ENCODE data around the gene LTB.
A peak's percentile ranks its signal among the peaks of the same experiment; 100 is the strongest.

LTB gene, protein sequence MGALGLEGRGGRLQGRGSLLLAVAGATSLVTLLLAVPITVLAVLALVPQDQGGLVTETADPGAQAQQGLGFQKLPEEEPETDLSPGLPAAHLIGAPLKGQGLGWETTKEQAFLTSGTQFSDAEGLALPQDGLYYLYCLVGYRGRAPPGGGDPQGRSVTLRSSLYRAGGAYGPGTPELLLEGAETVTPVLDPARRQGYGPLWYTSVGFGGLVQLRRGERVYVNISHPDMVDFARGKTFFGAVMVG

GRCh38 chr6:31582230-31582643 is at the start of gene LTB:
Gene LTB (minus strand): TSS chr6:31582424. CDS start chr6:31582417, 7 bp downstream.
- peak; percentile 30 for DNase-seq

DNA sequence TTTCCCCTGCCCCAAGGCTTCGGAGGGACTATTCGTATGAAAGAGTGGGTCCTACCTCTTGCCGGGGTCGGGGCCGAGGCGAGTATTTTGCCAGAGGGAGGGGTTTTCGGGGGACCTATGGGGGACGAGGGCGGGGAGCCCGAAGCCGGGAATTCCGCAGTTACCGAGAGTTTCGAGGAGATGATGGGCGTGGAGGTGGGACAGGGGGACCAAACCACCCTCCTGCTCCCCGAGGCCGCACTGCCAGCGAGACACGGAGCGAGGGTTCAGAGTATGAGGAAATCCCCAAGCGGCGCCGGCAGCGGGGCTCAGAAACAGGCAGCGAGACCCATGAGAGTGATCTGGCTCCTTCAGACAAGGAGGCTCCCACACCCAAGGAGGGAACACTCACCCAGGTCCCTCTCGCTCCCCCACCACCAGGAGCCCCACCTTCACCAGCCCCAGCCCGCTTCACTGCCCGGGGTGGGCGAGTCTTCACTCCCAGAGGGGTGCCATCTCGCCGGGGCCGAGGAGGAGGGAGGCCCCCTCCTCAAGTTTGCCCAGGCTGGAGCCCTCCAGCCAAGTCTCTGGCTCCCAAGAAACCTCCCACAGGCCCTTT is 49.6 kb upstream of the LTB start:
- DNase-seq = no peak

GRCh38 chr6:31631209-31631608 is 49.0 kb upstream of the LTB start:
- DNase-seq = no peak

GRCh38 chr6:31630177-31630934 is 48.1 kb upstream of the LTB start:
- DNase-seq = no peak

DNA sequence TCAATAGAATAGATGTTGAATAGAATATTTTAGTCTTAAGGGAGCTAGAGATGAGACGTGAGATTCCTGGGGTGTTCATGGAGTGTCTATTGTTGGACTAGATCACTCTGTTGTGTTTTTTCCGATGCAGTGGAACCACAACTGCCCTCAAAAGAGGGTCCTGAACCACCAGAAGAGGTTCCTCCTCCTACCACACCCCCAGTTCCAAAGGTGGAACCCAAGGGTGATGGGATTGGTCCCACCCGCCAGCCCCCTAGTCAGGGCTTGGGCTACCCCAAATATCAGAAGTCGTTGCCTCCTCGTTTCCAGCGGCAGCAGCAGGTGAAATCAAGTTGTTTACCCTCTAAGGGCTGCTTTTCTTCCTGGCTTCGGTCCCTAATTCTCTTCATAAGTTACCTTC is 46.8 kb upstream of the LTB start:
- DNase-seq = no peak

GRCh38 chr6:31627690-31628287 is 45.6 kb upstream of the LTB start:
- DNase-seq = no peak

- DNase-seq = no peak
These were observed 44.7 kb upstream of the LTB start for GRCh38 chr6:31626952-31627351.

DNA sequence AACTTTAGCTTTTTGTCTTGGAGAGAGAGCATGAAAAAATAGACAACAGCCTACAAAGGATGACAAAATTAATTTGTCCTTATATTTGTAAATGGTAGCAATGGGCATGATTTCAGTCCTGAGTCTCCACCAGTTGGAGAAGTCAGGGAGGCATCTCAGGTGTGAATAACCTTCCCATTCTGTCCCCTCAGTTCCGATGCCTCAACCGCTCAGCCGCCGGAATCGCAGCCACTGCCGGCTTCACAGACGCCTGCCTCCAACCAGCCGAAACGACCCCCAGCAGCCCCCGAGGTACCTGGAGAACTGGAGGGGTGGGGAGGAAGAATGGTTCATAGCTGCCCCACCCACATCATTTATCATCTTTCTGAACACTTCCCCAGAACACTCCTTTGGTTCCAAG is 41.8 kb upstream of the LTB start:
- no peak for DNase-seq

DNA sequence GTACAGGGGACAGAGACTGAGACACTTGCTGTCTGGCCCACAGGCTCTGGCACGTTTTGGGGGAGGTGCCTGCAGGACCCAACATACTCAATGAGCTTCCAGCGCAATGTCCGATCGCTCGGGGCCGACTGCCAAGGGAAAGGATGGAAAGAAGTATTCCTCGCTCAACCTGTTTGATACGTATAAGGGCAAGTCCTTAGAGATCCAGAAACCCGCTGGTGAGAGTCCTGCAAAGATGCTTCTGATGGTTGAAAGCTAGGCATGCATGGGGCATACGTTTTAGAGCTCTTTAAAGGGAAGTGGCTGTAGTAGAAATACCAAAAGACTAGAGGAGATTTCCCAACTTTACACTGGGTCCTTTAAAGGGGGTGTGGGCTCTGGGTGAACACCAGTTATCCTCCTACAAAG is 40.5 kb upstream of the LTB start:
- no peak for DNase-seq

GRCh38 chr6:31621991-31622390 is 39.8 kb upstream of the LTB start:
- DNase-seq = no peak

DNA sequence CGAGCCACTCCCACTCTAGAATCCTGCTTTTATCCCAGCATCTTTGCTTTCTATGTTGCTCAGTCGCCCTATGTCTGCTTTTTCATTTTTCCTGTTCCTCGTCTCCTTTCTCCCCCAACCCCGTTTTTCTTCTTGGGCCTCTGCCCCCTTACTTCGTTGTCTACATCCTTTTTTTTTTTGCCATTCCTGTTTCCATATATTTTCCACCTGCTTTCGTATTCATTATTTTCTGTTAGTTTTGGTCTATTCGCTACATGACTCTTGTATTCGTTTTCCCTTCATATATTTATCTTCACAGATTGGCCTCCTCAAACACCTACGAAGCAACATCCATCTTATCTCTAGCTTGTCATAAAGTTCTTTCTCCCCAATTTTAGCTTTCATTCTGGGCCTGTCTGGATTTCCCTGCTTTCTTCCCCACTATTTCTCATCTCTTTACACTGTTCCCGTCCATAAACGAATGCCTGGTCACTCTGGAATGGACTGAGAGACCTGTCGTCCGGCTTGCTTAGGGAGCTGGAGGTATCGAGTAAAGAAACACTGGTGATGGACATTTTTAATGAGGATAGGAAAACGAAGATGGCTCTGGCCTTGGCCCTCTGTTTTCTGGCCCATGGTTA is 39.2 kb upstream of the LTB start:
- DNase-seq = no peak

- peak; percentile 97 for DNase-seq
These were observed 38.5 kb upstream of the LTB start, which contains the start of gene PRRC2A for GRCh38 chr6:31620586-31621319. Gene PRRC2A (plus strand): TSS chr6:31620715. CDS start chr6:31622790, 2,075 bp downstream.

DNA sequence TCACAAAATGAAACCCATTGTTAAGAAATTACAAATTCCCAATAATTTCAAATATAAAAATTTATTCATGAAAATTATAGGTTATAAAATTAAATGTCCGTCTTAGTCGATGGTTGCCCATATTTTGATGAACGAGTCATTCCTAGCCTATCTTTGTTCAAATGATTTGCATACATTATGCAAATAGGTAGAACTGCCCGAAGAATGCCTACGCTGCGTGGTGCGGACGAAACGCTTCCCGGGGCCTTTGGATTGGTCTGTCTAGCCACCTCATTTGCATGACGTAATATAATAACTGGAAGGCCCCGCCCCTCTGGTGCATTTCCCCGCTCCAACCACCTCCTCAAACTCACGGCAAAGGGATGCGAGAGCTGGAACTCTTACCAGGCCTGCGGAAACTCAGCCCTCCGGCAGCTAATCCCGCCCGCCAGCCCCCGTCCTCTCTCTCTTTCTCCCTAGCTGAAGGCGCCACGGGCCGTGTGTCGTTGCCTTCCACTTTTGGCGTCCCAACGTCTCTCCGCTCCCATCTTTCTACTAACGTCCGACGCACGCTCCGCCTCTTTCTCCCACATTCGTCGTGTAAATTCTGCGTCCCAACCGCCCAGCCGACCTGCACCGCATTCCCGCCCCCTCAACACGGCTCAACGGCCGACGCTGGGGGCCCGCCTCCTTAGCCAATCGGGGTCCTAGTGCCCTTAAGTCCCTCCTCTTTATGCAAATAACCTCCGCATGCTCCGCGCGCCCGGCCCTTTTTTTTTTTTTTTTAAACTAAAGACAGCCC is 37.8 kb upstream of the LTB start:
- peak; percentile 98 for DNase-seq

- no peak for DNase-seq
These were observed 34.8 kb upstream of the LTB start for GRCh38 chr6:31617010-31617409.

DNA sequence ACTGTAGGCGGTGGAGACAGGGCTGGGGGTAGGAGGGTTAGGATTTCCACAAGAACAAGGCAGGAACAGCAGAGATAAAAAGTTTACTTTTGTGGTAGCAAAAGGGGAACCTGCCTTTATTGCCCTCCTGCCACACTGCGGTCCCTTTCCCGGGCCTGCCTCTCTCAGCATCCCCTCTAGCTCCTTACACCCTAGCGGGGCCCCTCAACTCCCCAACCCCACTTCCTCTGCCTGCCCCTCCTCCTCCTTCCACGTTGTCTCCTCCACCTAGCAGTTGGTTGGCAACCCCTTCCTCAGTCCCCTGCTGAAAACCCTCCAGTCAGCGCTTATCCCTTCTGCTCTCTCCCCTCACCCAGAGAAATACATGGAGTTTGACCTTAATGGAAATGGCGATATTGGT is 33.5 kb upstream of the LTB start:
- peak; percentile 22 for DNase-seq

DNA sequence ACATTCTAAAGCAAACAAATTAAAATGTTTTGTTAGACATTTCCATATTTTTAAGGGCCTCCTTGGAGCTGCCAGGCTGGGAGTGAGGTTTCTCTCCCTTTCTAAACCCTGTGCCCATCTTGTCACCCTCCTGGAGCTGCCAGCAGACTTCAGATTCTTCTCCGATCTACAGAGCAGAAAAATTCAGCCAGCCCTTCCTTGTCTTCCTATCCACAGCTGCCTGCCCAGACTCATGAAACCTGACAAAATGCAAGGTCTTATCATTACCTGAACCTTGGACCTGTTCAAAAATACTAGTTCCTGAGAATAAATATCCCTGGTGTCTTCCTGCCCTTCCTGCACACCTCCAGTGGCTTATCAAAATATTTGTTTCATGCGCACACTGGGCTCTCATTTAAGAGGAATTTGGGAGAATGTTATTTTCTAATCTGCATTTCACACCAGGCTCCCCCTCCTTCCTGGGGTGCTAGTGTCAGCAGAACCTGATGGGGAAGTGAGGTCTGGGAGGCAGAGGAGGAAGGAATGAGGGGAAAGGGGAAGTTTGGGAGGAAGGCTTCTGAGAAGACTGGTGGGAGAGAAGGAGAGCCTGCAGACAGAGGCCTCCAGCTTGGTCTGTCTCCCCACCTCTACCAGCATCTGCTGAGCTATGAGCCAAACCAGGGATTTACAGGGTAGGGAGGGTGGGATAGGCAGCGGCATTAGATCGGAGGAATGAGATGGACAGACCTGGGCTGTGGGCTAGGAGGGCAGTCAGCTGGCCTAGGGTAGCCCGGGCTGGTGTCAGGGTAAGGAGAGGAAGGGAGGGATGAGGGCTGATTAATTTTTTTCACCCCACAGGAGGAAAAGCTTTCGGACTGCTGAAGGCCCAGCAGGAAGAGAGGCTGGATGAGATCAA is 32.7 kb upstream of the LTB start, which contains the start of gene AIF1:
Gene AIF1 (plus strand): TSS at position 551 of the 895 bp plus-strand sequence. CDS start 96 bp downstream, at position 647.
- no peak for DNase-seq

DNA sequence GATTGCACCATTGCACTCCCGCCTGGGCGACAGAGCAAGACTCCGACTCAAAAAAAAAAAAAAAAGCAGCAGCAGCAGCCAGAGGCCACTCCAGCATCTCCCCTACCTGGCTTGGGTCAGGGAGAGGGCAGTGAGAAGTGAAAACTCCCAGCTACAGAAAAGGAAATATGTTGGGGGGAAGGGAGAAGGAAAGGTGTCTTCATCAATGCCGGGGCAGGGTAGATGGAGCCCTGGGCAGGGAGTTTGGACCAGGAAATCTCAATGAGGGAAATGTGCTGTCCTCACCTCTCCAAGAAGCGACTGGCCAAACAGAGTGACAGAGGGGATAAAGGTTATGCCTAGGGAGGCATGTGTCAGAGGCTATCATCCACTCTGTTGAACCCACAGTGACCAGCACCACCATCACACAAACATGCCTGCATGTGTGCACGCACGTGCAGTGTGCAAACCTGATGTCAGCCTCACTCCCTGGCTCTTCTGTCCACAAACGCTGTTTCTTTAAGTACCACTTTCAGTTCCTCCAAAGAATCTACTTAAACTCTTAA is 31.9 kb upstream of the LTB start:
- DNase-seq = no peak

GRCh38 chr6:31610968-31611367 is 28.7 kb upstream of the LTB start:
- no peak for DNase-seq

- DNase-seq = no peak
These were observed 27.5 kb upstream of the LTB start for GRCh38 chr6:31609519-31610406.
